Endothelial cell of umbilical vein (primary cell): ENCODE measurements around the gene ZNF414.

ENCODE experiments used
- CTCF ChIP-seq, 2 donors: IDR thresholded peaks; 1 replicate in 1 of 2; 2 replicates in 1 of 2; pipeline ENCODE4 v1.5.1; 2011; ENCODE audit warnings: low read length in 2 of 2, mild to moderate bottlenecking in 2 of 2, moderate library complexity in 2 of 2, control low read depth in 1 of 2, inconsistent platforms in 1 of 2, low read depth in 1 of 2; ENCODE audit not compliant: insufficient read depth in 1 of 2; ENCODE audit errors: extremely low read depth in 1 of 2
- EZH2 ChIP-seq: IDR thresholded peaks from 2 replicates; pipeline ENCODE4 v1.6.1; 2012; ENCODE audit warnings: borderline replicate concordance, low read depth, mild to moderate bottlenecking, moderate library complexity, low read length, inconsistent platforms; ENCODE audit not compliant: severe bottlenecking
- FOS ChIP-seq: IDR thresholded peaks from 2 replicates; pipeline ENCODE4 v1.6.1; 2011; ENCODE audit warnings: mild to moderate bottlenecking, low read length, moderate library complexity, borderline replicate concordance; ENCODE audit not compliant: insufficient read depth
- JUN ChIP-seq: IDR thresholded peaks from 2 replicates; pipeline ENCODE4 v1.6.1; 2011; ENCODE audit warnings: borderline replicate concordance, low read depth; ENCODE audit not compliant: insufficient read length, insufficient read depth
- MAX ChIP-seq: IDR thresholded peaks from 2 replicates; pipeline ENCODE4 v1.6.1; 2011; ENCODE audit not compliant: insufficient read depth, insufficient read length
- MYC ChIP-seq: IDR thresholded peaks from one replicate; pipeline ENCODE4 v1.6.1; 2011; ENCODE audit warnings: mild to moderate bottlenecking, low read depth, low read length
- POLR2A ChIP-seq: IDR thresholded peaks from 2 replicates; pipeline ENCODE4 v1.6.1; 2012; ENCODE audit warnings: low read depth, mild to moderate bottlenecking, control low read depth, low read length
- POLR2AphosphoS5 ChIP-seq: IDR thresholded peaks from 2 replicates; pipeline ENCODE4 v1.6.1; 2012; ENCODE audit warnings: low read depth, mild to moderate bottlenecking, control low read depth, low read length, moderate library complexity; ENCODE audit not compliant: insufficient read depth

DNA sequence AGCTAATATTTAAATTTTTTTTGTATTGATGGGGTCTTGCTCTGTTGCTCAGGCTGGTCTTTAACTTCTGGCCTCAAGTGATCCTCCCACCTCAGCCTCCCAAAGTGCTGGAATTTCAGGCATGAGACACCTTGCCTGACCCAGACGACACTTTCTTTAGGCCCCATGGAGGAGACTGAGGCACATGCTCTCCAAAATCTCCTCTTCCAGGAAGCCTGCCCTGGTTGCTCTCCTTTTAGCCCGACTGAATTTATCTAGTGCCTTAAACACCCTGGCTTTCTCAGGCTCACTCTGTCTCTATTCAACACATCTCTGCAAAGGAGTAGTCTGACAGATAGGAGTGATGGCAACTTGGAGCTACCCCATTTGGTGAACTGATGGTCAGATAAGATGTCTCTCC, 44.4 kb upstream of the ZNF414 start:
- TF ChIP-seq POLR2AphosphoS5 (no peak), CTCF (IDR thresholded peaks at IDR 0.05; ENCODE audit: extremely low read depth in 1 of 2, insufficient read depth in 1 of 2, low read depth in 1 of 2, low read length in 2 of 2) (no peak), EZH2 (no peak), MYC (no peak), MAX (no peak), POLR2A (no peak), JUN (no peak), FOS (no peak)
